Activated B cell treated with CpG ODN at 0.5 μM for 24 hours (primary cell): Measurements from ENCODE around the gene IFNAR1. TPM values are rescaled to one million over a fixed set of nuclear protein-coding genes. Genes with fewer than 3 reads are reported as not detected.

ENCODE experiments used
- ATAC-seq: fragments of 200-7000 bp; cut with Tn5 transposase; one replicate; pipeline ENCODE4 v1.10.0; 2021; ENCODE audit warnings: low read depth, mild to moderate bottlenecking, moderate library complexity
- CTCF ChIA-PET: fragments of 350-600 bp; sonication (Branson Sonifier 250); formaldehyde crosslinking; loops from one replicate; lab custom pipeline; 2021; ENCODE audit warnings: antibody characterized with exemption; lab: Charles Lee
- POLR2A ChIA-PET: fragments of 350-600 bp; sonication (Branson Sonifier 250); formaldehyde crosslinking; loops from one replicate; lab custom pipeline; 2021; ENCODE audit warnings: antibody characterized with exemption; lab: Charles Lee
- DNase-seq: peaks from one replicate; pipeline ENCODE4 v3.0.0; 2022
- H3K27ac Mint-ChIP-seq: one replicate; pipeline ENCODE4 v1.8.0; 2020; ENCODE audit warnings: mixed read lengths
- H3K27me3 Mint-ChIP-seq: one replicate; pipeline ENCODE4 v1.8.0; 2021; ENCODE audit warnings: mixed read lengths
- H3K36me3 Mint-ChIP-seq: one replicate; pipeline ENCODE4 v1.8.0; 2021; ENCODE audit warnings: low read depth, mixed read lengths
- H3K4me1 Mint-ChIP-seq: one replicate; pipeline ENCODE4 v1.8.0; 2021; ENCODE audit warnings: mixed read lengths
- H3K4me3 Mint-ChIP-seq: one replicate; pipeline ENCODE4 v1.8.0; 2020; ENCODE audit warnings: mild to moderate bottlenecking, mixed read lengths
- H3K9me3 Mint-ChIP-seq: one replicate; pipeline ENCODE4 v1.8.0; 2020; ENCODE audit warnings: mixed read lengths
- CTCF ChIP-seq: fragments of 200-600 bp; IDR thresholded peaks from one replicate; pipeline ENCODE4 v1.8.0; 2022; ENCODE audit warnings: antibody characterized with exemption, mild to moderate bottlenecking
- intact Hi-C: fragments of 100-400 bp; cut with micrococcal nuclease; formaldehyde crosslinking; loops from one replicate; pipeline ENCODE4 v1.15.1; 2024
- total RNA-seq: library from RNA; stranded (reverse); gene quantifications from 2 replicates; pipeline ENCODE4 v1.2.3, GENCODE V29; 2022

IFNAR1 gene
- total RNA-seq, 1 donor from 2014 or later, result 34.5 TPM

GRCh38 chr21:33309778-33310177 lies 15.0 kb upstream of the IFNAR1 start:
- no peaks in the 10 kb centered on the region for H3K36me3 Mint-ChIP-seq
- no peak overlapping the region for H3K4me3 Mint-ChIP-seq
- H3K9me3 Mint-ChIP-seq, result no peaks in the 10 kb centered on the region
- CTCF ChIA-PET, result interaction anchor here (0.7 kb wide), 1 partner anchor 110 kb away, joined by 3 read pairs; no protein-coding TSS in a partner anchor
- DNase-seq (no peak), ATAC-seq (no peak)
- intact Hi-C loops, result no loop called here
- POLR2A ChIA-PET, result interaction anchor here (0.5 to 2.0 kb wide), 3 partner anchors 15 to 79 kb away, joined by 3 to 9 read pairs (median 5); partner anchors contain the start of gene IFNAR1
- H3K4me1 Mint-ChIP-seq, result peaks cover 40% of the 10 kb centered on the region
- no peak for TF ChIP-seq CTCF
- H3K27me3 Mint-ChIP-seq, result no peaks in the 10 kb centered on the region
- no peak overlapping the region for H3K27ac Mint-ChIP-seq

- DNase-seq (no peak), ATAC-seq (no peak)
- Mint-ChIP-seq H3K4me3 (no peak overlapping the region), H3K36me3 (no peaks in the 10 kb centered on the region), H3K9me3 (no peaks in the 10 kb centered on the region), H3K4me1 (peaks cover 34% of the 10 kb centered on the region), H3K27me3 (no peaks in the 10 kb centered on the region), H3K27ac (no peak overlapping the region)
- intact Hi-C loops, result no loop called here
- ChIA-PET POLR2A (no interaction called here), CTCF (no interaction called here)
- TF ChIP-seq CTCF, result no peak
Measured at GRCh38 chr21:33312121-33312520, 12.6 kb upstream of the IFNAR1 start.

- Mint-ChIP-seq H3K27me3 (no peaks in the 10 kb centered on the region), H3K4me3 (no peak overlapping the region), H3K4me1 (peaks cover 28% of the 10 kb centered on the region), H3K27ac (no peak overlapping the region), H3K36me3 (no peaks in the 10 kb centered on the region), H3K9me3 (no peaks in the 10 kb centered on the region)
- DNase-seq (no peak), ATAC-seq (no peak)
- intact Hi-C loops, result no loop called here
- no peak for TF ChIP-seq CTCF
- POLR2A ChIA-PET, result interaction anchor here (0.8 to 1.6 kb wide), 3 partner anchors 17 to 131 kb away, joined by 3 to 4 read pairs (median 3); partner anchors contain the start of gene IL10RB
- CTCF ChIA-PET, result no interaction called here
Measured at GRCh38 chr21:33313183-33313582, 11.6 kb upstream of the IFNAR1 start.

GRCh38 chr21:33313611-33314010 lies 11.2 kb upstream of the IFNAR1 start:
- ATAC-seq, result no peak
- Mint-ChIP-seq H3K9me3 (no peaks in the 10 kb centered on the region), H3K4me1 (peaks cover 26% of the 10 kb centered on the region), H3K4me3 (no peak overlapping the region), H3K36me3 (no peaks in the 10 kb centered on the region), H3K27ac (no peak overlapping the region), H3K27me3 (no peaks in the 10 kb centered on the region)
- intact Hi-C loops, result no loop called here
- ChIA-PET POLR2A (interaction anchor here (0.6 to 1.6 kb wide), 4 partner anchors 17 to 131 kb away, joined by 3 to 4 read pairs (median 3); partner anchors contain the start of gene IL10RB), CTCF (interaction anchor here (1.0 kb wide), 1 partner anchor 17 kb away, joined by 4 read pairs; no protein-coding TSS in a partner anchor)
- no peak for TF ChIP-seq CTCF
- no peak for DNase-seq

GRCh38 chr21:33314111-33314510 lies 10.7 kb upstream of the IFNAR1 start:
- no peak overlapping the region for H3K4me3 Mint-ChIP-seq
- intact Hi-C loops, result no loop called here

More at GRCh38 chr21:33314111-33314510, 10.7 kb upstream of the IFNAR1 start:
- Mint-ChIP-seq H3K36me3 (no peaks in the 10 kb centered on the region), H3K27ac (no peak overlapping the region), H3K27me3 (no peaks in the 10 kb centered on the region), H3K9me3 (no peaks in the 10 kb centered on the region), H3K4me1 (peaks cover 21% of the 10 kb centered on the region)
- TF ChIP-seq CTCF, result no peak
- POLR2A ChIA-PET, result interaction anchor here (0.6 to 1.6 kb wide), 3 partner anchors 11 to 48 kb away, joined by 3 to 4 read pairs (median 3); partner anchors contain the start of gene IL10RB
- CTCF ChIA-PET, result interaction anchor here (1.0 kb wide), 1 partner anchor 17 kb away, joined by 4 read pairs; no protein-coding TSS in a partner anchor
- ATAC-seq (no peak), DNase-seq (no peak)
